Smooth muscle cell (in vitro differentiated cells): ENCODE data around the gene CEP128. TPM values are rescaled to one million over a fixed set of nuclear protein-coding genes. Genes with fewer than 3 reads are reported as not detected.

Experiments used
- DNase-seq: peaks from one replicate; lab custom pipeline; 2025; ENCODE audit not compliant: unreplicated experiment; lab: John Stamatoyannopoulos, UW
- H2AFZ ChIP-seq: fragments of 200-600 bp; sonication (generic); 2 replicates; pipeline ENCODE4 v1.6.0; 2016; ENCODE audit warnings: antibody characterized with exemption, low read depth, mild to moderate bottlenecking
- H3F3A ChIP-seq: fragments of 200-600 bp; sonication (generic); 2 replicates; pipeline ENCODE4 v1.6.0; 2017; ENCODE audit warnings: antibody characterized with exemption, low read depth
- H3K27ac ChIP-seq: fragments of 200-600 bp; sonication (generic); 2 replicates; pipeline ENCODE4 v1.5.1; 2016; ENCODE audit warnings: low read depth, mild to moderate bottlenecking
- H3K27me3 ChIP-seq: fragments of 200-600 bp; sonication (generic); 2 replicates; pipeline ENCODE4 v1.6.1; 2016; ENCODE audit warnings: low read depth, mild to moderate bottlenecking
- H3K36me3 ChIP-seq: fragments of 200-600 bp; sonication (generic); 2 replicates; pipeline ENCODE4 v1.5.1; 2016; ENCODE audit warnings: low read depth
- H3K4me1 ChIP-seq: fragments of 200-600 bp; sonication (generic); 2 replicates; pipeline ENCODE4 v1.5.1; 2016; ENCODE audit warnings: low read depth
- H3K4me2 ChIP-seq: fragments of 200-600 bp; sonication (generic); 2 replicates; pipeline ENCODE4 v1.6.0; 2016; ENCODE audit warnings: mild to moderate bottlenecking
- H3K4me3 ChIP-seq: fragments of 200-600 bp; sonication (generic); 2 replicates; pipeline ENCODE4 v1.5.1; 2016; ENCODE audit warnings: mild to moderate bottlenecking
- H3K79me2 ChIP-seq: fragments of 200-600 bp; sonication (generic); 2 replicates; pipeline ENCODE4 v1.6.0; 2016; ENCODE audit warnings: low read depth, mild to moderate bottlenecking
- H3K9ac ChIP-seq: fragments of 200-600 bp; sonication (generic); 2 replicates; pipeline ENCODE4 v1.6.0; 2016; ENCODE audit warnings: low read depth
- H3K9me3 ChIP-seq: fragments of 200-600 bp; sonication (generic); replicated peaks from 2 replicates; pipeline ENCODE4 v1.5.1; 2016; ENCODE audit warnings: low read depth
- H4K20me1 ChIP-seq: fragments of 200-600 bp; sonication (generic); 2 replicates; pipeline ENCODE4 v1.6.0; 2016; ENCODE audit warnings: low read depth
- WGBS: methylation state at CpG from one replicate; pipeline ENCODE4 v1.1.7; 2016; ENCODE audit warnings: low lambda C conversion rate; 5-methylcytosine and 5-hydroxymethylcytosine counted together
- polyA plus RNA-seq: library from polyadenylated mRNA; unstranded; fragments of >200 nt; fragmentation: Nextera tagmentation; extraction: Ambion mirVana; gene quantifications from 2 replicates; pipeline ENCODE4 v1.2.1, GENCODE V29; 2016
- total RNA-seq: library from RNA; depleted of rRNA; stranded (reverse); fragments of >200 nt; gene quantifications from 2 replicates; pipeline ENCODE4 v1.2.3, GENCODE V29; 2014
- TF ChIP-seq, protein P1 (sequence below): fragments of 200-600 bp; sonication (generic); IDR thresholded peaks from 2 replicates; pipeline ENCODE4 v1.5.1; 2017; ENCODE audit warnings: borderline replicate concordance, mild to moderate bottlenecking, antibody characterized with exemption; ENCODE audit not compliant: insufficient read depth, poor library complexity, severe bottlenecking

The CEP128 gene
- total and polyA plus RNA-seq, 2 experiments from 2014 or later: 2.7 to 4.4 TPM

GRCh38 chr14:80705241-80705980, 236.1 kb downstream of the CEP128 start:
- TF ChIP-seq, protein P1, sequence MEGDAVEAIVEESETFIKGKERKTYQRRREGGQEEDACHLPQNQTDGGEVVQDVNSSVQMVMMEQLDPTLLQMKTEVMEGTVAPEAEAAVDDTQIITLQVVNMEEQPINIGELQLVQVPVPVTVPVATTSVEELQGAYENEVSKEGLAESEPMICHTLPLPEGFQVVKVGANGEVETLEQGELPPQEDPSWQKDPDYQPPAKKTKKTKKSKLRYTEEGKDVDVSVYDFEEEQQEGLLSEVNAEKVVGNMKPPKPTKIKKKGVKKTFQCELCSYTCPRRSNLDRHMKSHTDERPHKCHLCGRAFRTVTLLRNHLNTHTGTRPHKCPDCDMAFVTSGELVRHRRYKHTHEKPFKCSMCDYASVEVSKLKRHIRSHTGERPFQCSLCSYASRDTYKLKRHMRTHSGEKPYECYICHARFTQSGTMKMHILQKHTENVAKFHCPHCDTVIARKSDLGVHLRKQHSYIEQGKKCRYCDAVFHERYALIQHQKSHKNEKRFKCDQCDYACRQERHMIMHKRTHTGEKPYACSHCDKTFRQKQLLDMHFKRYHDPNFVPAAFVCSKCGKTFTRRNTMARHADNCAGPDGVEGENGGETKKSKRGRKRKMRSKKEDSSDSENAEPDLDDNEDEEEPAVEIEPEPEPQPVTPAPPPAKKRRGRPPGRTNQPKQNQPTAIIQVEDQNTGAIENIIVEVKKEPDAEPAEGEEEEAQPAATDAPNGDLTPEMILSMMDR: no peak
- H3K4me1 ChIP-seq: no peaks in the 10 kb centered on the region

DNA sequence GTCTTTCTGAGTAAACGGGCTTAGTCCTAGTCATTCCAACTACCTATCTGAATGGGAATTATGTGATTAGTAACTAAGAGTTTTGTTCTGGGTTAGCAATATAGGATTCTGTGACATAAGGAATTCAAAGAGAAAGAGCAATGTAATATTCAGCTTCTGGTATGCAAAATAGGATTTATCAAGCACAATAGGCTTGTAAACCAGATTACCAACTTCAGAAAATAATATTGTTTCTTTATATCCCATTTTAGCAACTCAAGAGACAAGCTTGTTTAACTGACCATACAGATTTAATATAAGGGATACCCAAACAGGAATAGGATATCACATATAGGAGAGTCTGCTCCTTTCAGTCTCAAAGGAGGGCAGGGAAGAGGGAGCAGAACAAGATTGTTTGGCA, 240.9 kb downstream of the CEP128 start:
- Histone ChIP-seq H4K20me1 (no peaks in the 10 kb centered on the region), H3K36me3 (no peaks in the 10 kb centered on the region), H3K9me3 (no peaks in the 10 kb centered on the region), H3K27me3 (no peaks in the 10 kb centered on the region), H3K4me1 (no peaks in the 10 kb centered on the region), H3K27ac (no peak overlapping the region), H3K9ac (no peak overlapping the region), H3K4me3 (no peak overlapping the region), H3K79me2 (no peaks in the 10 kb centered on the region), H3K4me2 (no peak overlapping the region), H2AFZ (no peak overlapping the region), H3F3A (no peaks in the 10 kb centered on the region)
- TF ChIP-seq, protein P1: no peak
- DNase-seq: no peak
- 98% methylated on average over 1 of the region's 1 CpG for WGBS

More at GRCh38 chr14:80705241-80705980, 236.1 kb downstream of the CEP128 start:
- no peaks in the 10 kb centered on the region for H3F3A ChIP-seq
- H3K27ac ChIP-seq: no peak overlapping the region
- H3K9ac ChIP-seq: no peak overlapping the region
- H3K36me3 ChIP-seq: no peaks in the 10 kb centered on the region
- H2AFZ ChIP-seq: no peak overlapping the region
- no peaks in the 10 kb centered on the region for H3K9me3 ChIP-seq
- H3K79me2 ChIP-seq: no peaks in the 10 kb centered on the region
- no peak overlapping the region for H3K4me3 ChIP-seq
- no peaks in the 10 kb centered on the region for H4K20me1 ChIP-seq
- DNase-seq: no peak
- H3K27me3 ChIP-seq: no peaks in the 10 kb centered on the region
- H3K4me2 ChIP-seq: no peak overlapping the region
- 85% methylated on average over 1 of the region's 1 CpG for whole genome bisulfite sequencing

GRCh38 chr14:80699861-80700260, 241.7 kb downstream of the CEP128 start:
- no peaks in the 10 kb centered on the region for H3K79me2 ChIP-seq
- DNase-seq: no peak
- no peak overlapping the region for H2AFZ ChIP-seq
- 90% methylated on average over 4 of the region's 4 CpGs for WGBS
- H3K27ac ChIP-seq: no peak overlapping the region
- no peaks in the 10 kb centered on the region for H4K20me1 ChIP-seq
- H3K9me3 ChIP-seq: no peaks in the 10 kb centered on the region
- H3K9ac ChIP-seq: no peak overlapping the region
- H3F3A ChIP-seq: no peaks in the 10 kb centered on the region
- H3K36me3 ChIP-seq: no peaks in the 10 kb centered on the region
- no peak overlapping the region for H3K4me3 ChIP-seq
- H3K27me3 ChIP-seq: no peaks in the 10 kb centered on the region
- H3K4me2 ChIP-seq: no peak overlapping the region
- TF ChIP-seq, protein P1: no peak
- H3K4me1 ChIP-seq: no peaks in the 10 kb centered on the region

DNA sequence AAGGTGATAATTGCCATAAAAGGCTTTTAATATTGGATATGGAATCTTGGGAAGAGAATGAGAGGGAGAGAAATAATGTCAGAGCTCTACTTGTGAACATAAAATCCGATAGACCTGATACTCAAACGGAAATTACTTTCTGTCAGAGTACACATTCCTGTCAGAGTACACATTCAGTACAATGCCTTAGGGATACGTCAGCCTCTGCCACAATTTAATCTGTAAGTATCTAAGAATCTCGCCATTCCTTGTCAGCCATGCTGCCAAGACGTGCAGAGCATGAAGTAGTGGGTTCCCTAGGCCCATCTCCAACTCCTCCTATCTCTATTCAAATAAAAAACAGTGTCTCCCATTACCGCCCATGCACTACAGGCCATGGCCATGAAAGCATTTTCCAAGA, 242.6 kb downstream of the CEP128 start:
- WGBS: 87% methylated on average over 6 of the region's 6 CpGs
- DNase-seq: no peak
- H3K9me3 ChIP-seq: no peaks in the 10 kb centered on the region
- no peaks in the 10 kb centered on the region for H3K36me3 ChIP-seq
- no peaks in the 10 kb centered on the region for H3K4me1 ChIP-seq
- TF ChIP-seq, protein P1: no peak
- H3K9ac ChIP-seq: no peak overlapping the region
- H4K20me1 ChIP-seq: no peaks in the 10 kb centered on the region
- no peak overlapping the region for H3K4me3 ChIP-seq
- no peaks in the 10 kb centered on the region for H3F3A ChIP-seq
- H3K4me2 ChIP-seq: no peak overlapping the region
- H3K27ac ChIP-seq: no peak overlapping the region
- no peak overlapping the region for H2AFZ ChIP-seq
- H3K27me3 ChIP-seq: no peaks in the 10 kb centered on the region
- no peaks in the 10 kb centered on the region for H3K79me2 ChIP-seq
